KMS-11 (cell line): Measurements from ENCODE around the gene TOP1.

Source experiments
- H2AFZ ChIP-seq: fragments of 200-600 bp; sonication (generic); 2 replicates; pipeline ENCODE4 v1.6.1; 2016; ENCODE audit warnings: antibody characterized with exemption, mixed run types, low read depth
- H3K27ac ChIP-seq: fragments of 200-600 bp; sonication (generic); 2 replicates; pipeline ENCODE4 v1.6.1; 2016; ENCODE audit warnings: mild to moderate bottlenecking, mixed run types
- H3K27me3 ChIP-seq: fragments of 200-600 bp; sonication (generic); 2 replicates; pipeline ENCODE4 v1.6.1; 2017; ENCODE audit warnings: mild to moderate bottlenecking, low read depth, mixed run types, moderate library complexity; ENCODE audit not compliant: insufficient read depth
- H3K36me3 ChIP-seq: fragments of 200-600 bp; sonication (generic); 2 replicates; pipeline ENCODE4 v1.6.1; 2017; ENCODE audit warnings: mild to moderate bottlenecking, mixed run types; ENCODE audit not compliant: insufficient read depth
- H3K4me1 ChIP-seq: fragments of 200-600 bp; sonication (generic); 2 replicates; pipeline ENCODE4 v1.6.1; 2016; ENCODE audit warnings: mild to moderate bottlenecking, low read depth, mixed run types; ENCODE audit not compliant: poor library complexity, severe bottlenecking
- H3K4me2 ChIP-seq: fragments of 200-600 bp; sonication (generic); 2 replicates; pipeline ENCODE4 v1.7.0; 2016; ENCODE audit warnings: mild to moderate bottlenecking, mixed run types
- H3K4me3 ChIP-seq: fragments of 200-600 bp; sonication (generic); IDR thresholded peaks from 2 replicates; pipeline ENCODE4 v1.6.1; 2017; ENCODE audit warnings: low read depth, low read length, mixed read lengths; ENCODE audit not compliant: insufficient read depth
- H3K79me2 ChIP-seq: fragments of 200-600 bp; sonication (generic); 2 replicates; pipeline ENCODE4 v1.6.1; 2016; ENCODE audit warnings: low read depth, mixed run types; ENCODE audit not compliant: insufficient read depth
- H3K9ac ChIP-seq: fragments of 200-600 bp; sonication (generic); 2 replicates; pipeline ENCODE4 v1.6.1; 2016; ENCODE audit warnings: mild to moderate bottlenecking, mixed run types
- H4K20me1 ChIP-seq: fragments of 200-600 bp; sonication (generic); 2 replicates; pipeline ENCODE4 v1.6.1; 2016; ENCODE audit warnings: mild to moderate bottlenecking, mixed run types; ENCODE audit not compliant: insufficient read depth
- TF ChIP-seq, protein P1 (sequence below): fragments of 200-600 bp; sonication (generic); conservative IDR thresholded peaks from 2 replicates; pipeline ENCODE4 v1.6.1; 2017; ENCODE audit warnings: low read depth, mild to moderate bottlenecking, antibody characterized with exemption, low read length, moderate library complexity, mixed read lengths

TOP1 gene

GRCh38 chr20:41147767-41148191 lies 119.2 kb downstream of the TOP1 start:
- H3K79me2 ChIP-seq = no peaks in the 10 kb centered on the region; the same call in 1 of the 2 replicates
- H3K36me3 ChIP-seq = no peaks in the 10 kb centered on the region
- H3K4me2 ChIP-seq = no peak overlapping the region
- no peaks in the 10 kb centered on the region for H3K27me3 ChIP-seq
- no peak overlapping the region for H2AFZ ChIP-seq
- H3K9ac ChIP-seq = no peak overlapping the region
- H4K20me1 ChIP-seq = no peaks in the 10 kb centered on the region; the same call in 1 of the 2 replicates
- H3K4me1 ChIP-seq = no peaks in the 10 kb centered on the region
- H3K27ac ChIP-seq = no peak overlapping the region
- TF ChIP-seq, protein P1, sequence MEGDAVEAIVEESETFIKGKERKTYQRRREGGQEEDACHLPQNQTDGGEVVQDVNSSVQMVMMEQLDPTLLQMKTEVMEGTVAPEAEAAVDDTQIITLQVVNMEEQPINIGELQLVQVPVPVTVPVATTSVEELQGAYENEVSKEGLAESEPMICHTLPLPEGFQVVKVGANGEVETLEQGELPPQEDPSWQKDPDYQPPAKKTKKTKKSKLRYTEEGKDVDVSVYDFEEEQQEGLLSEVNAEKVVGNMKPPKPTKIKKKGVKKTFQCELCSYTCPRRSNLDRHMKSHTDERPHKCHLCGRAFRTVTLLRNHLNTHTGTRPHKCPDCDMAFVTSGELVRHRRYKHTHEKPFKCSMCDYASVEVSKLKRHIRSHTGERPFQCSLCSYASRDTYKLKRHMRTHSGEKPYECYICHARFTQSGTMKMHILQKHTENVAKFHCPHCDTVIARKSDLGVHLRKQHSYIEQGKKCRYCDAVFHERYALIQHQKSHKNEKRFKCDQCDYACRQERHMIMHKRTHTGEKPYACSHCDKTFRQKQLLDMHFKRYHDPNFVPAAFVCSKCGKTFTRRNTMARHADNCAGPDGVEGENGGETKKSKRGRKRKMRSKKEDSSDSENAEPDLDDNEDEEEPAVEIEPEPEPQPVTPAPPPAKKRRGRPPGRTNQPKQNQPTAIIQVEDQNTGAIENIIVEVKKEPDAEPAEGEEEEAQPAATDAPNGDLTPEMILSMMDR = no peak
- no peak overlapping the region for H3K4me3 ChIP-seq

- H3K4me3 ChIP-seq = no peak overlapping the region
- no peaks in the 10 kb centered on the region; the same call in 1 of the 2 replicates for H3K79me2 ChIP-seq
- no peaks in the 10 kb centered on the region for H3K4me1 ChIP-seq
- no peaks in the 10 kb centered on the region for H3K36me3 ChIP-seq
- H3K4me2 ChIP-seq = no peak overlapping the region
- no peaks in the 10 kb centered on the region; the same call in 1 of the 2 replicates for H4K20me1 ChIP-seq
- H3K27me3 ChIP-seq = no peaks in the 10 kb centered on the region
- TF ChIP-seq, protein P1 = no peak
- no peak overlapping the region for H2AFZ ChIP-seq
- no peak overlapping the region for H3K27ac ChIP-seq
- H3K9ac ChIP-seq = no peak overlapping the region
Measured at GRCh38 chr20:41148942-41149341, 120.3 kb downstream of the TOP1 start.

DNA sequence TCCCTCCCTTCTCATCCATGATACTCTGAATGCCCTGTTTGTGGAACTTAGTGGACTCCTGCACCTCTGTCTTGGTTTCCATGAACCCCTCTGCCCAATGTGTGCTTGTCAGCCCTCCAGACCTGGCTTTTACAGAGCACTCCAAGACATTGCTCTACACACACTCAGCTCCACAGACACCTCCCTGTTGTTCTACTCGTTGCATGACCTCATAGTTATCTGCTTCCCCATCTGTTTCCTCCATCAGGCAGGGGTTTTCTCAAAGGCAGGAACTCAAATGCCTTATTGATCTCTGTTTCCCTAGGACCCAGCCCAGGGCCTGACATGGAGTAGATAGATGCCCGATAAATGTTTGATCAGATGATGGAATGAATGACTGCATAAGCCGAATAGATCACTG lies 122.0 kb downstream of the TOP1 start:
- no peak overlapping the region for H2AFZ ChIP-seq
- H3K79me2 ChIP-seq = no peaks in the 10 kb centered on the region; the same call in 1 of the 2 replicates
- no peak overlapping the region for H3K9ac ChIP-seq
- H3K4me2 ChIP-seq = no peak overlapping the region
- H3K27ac ChIP-seq = no peak overlapping the region
- TF ChIP-seq, protein P1 = no peak
- H3K4me1 ChIP-seq = peaks cover 4% of the 10 kb centered on the region
- no peaks in the 10 kb centered on the region for H3K36me3 ChIP-seq
- no peaks in the 10 kb centered on the region; the same call in 1 of the 2 replicates for H4K20me1 ChIP-seq
- H3K4me3 ChIP-seq = no peak overlapping the region
- H3K27me3 ChIP-seq = no peaks in the 10 kb centered on the region

DNA sequence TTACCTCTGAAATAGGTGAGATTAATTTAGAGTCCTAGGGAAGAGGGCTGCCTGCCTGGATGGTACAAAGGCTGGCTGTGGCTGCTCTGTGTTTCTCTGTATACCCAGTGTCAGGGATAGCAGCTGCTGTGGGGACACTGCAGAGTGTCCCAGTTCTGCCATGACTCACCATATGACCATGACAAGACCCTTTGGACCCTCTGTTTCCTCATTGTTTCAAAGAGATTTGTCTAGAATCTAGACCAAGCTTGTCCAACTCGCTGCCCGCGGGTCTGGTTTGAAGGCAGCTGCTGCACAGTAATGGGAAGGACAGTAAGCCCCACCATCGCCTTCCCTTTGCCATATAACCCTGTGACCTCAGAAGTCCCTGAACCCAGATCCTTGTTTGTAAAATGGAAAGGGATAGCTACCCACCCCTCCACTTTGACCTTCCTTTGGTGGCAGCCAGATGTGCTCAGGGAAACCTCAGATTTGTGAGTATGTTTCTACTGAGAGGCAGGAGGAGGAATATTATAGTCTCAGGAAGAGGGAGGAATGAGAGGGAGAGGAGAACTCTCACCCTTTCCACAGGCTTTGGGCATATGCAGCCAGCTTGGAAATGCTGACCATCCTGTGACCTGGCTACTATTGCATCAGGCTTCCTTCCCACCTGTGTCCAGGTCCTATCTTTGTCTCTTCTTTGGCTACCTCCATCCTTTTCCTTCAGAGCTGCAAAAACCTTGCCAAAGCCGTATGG lies 122.7 kb downstream of the TOP1 start:
- Histone ChIP-seq H3K4me3 (no peak overlapping the region), H3K4me2 (no peak overlapping the region), H3K27ac (no peak overlapping the region), H3K36me3 (no peaks in the 10 kb centered on the region), H3K79me2 (no peaks in the 10 kb centered on the region; the same call in 1 of the 2 replicates), H3K27me3 (no peaks in the 10 kb centered on the region), H2AFZ (no peak overlapping the region), H4K20me1 (no peaks in the 10 kb centered on the region; the same call in 1 of the 2 replicates), H3K9ac (no peak overlapping the region), H3K4me1 (peaks cover 10% of the 10 kb centered on the region)
- TF ChIP-seq, protein P1 = no peak
